Breast epithelium (tissue), 4 donors: ENCODE measurements around the gene ACTN4. TPM values are rescaled to one million over a fixed set of nuclear protein-coding genes. Genes with fewer than 3 reads are reported as not detected.

Source experiments
- DNase-seq, 2 donors: peaks; one replicate each; pipeline ENCODE4 v3.0.0-alpha.2; 2019; ENCODE audit warnings: low spot score in 2 of 2
- H3K27ac ChIP-seq, 2 donors: fragments of 200-600 bp; sonication (generic) in 1 of 2; one replicate each; pipeline ENCODE4 v1.5.1; 2016 to 2019; ENCODE audit warnings: mild to moderate bottlenecking in 1 of 2
- H3K27me3 ChIP-seq, 2 donors: fragments of 200-600 bp; sonication (generic) in 1 of 2; one replicate each; pipeline versions ENCODE4 v1.5.1 to v1.6.0; 2017 to 2019; ENCODE audit warnings: control low read depth in 1 of 2, mild to moderate bottlenecking in 1 of 2
- H3K36me3 ChIP-seq: fragments of 200-600 bp; one replicate; pipeline ENCODE4 v1.5.1; 2019
- H3K4me1 ChIP-seq, 2 donors: fragments of 200-600 bp; sonication (generic); one replicate each; pipeline ENCODE4 v1.5.1; 2016 to 2019; ENCODE audit warnings: control low read depth in 1 of 2
- H3K4me3 ChIP-seq, 3 donors: fragments of 200-600 bp; sonication (generic); 1 replicate in 2 of 3; 2 replicates in 1 of 3; pipeline ENCODE4 v1.5.1; 2016 to 2019; ENCODE audit warnings: mild to moderate bottlenecking in 3 of 3, moderate library complexity in 2 of 3
- H3K9me3 ChIP-seq, 2 donors: fragments of 200-600 bp; sonication (generic) in 1 of 2; one replicate each; pipeline ENCODE4 v1.5.1; 2016 to 2019; ENCODE audit warnings: control low read depth in 1 of 2
- POLR2A ChIP-seq: fragments of 450-650 bp; IDR thresholded peaks from one replicate; pipeline ENCODE4 v1.6.1; 2016; ENCODE audit warnings: antibody characterized with exemption, mild to moderate bottlenecking, moderate library complexity
- POLR2AphosphoS5 ChIP-seq, 3 donors: sonication (generic); formaldehyde crosslinking; IDR thresholded peaks; one replicate each; pipeline ENCODE4 v1.6.1; 2017; ENCODE audit warnings: antibody characterized with exemption in 3 of 3
- intact Hi-C: fragments of 100-400 bp; cut with DNase I; formaldehyde crosslinking; loops from one replicate; pipeline ENCODE4 v1.15.1; 2023; ENCODE audit warnings: low total_unique reads
- total RNA-seq, 3 donors: library from RNA; depleted of rRNA; stranded (reverse); fragments of >200 nt; gene quantifications; one replicate each; pipeline ENCODE4 v1.1.0, GENCODE V29; 2016
- TF ChIP-seq, protein P1 (sequence below), 3 donors: fragments of 450-650 bp; IDR thresholded peaks; one replicate each; pipeline ENCODE4 v1.5.1; 2016 to 2017; ENCODE audit warnings: antibody characterized with exemption in 3 of 3, mild to moderate bottlenecking in 3 of 3, moderate library complexity in 3 of 3

Gene ACTN4
- total RNA-seq, 3 donors from 2014 or later: 182 to 296 (median 269) TPM

DNA sequence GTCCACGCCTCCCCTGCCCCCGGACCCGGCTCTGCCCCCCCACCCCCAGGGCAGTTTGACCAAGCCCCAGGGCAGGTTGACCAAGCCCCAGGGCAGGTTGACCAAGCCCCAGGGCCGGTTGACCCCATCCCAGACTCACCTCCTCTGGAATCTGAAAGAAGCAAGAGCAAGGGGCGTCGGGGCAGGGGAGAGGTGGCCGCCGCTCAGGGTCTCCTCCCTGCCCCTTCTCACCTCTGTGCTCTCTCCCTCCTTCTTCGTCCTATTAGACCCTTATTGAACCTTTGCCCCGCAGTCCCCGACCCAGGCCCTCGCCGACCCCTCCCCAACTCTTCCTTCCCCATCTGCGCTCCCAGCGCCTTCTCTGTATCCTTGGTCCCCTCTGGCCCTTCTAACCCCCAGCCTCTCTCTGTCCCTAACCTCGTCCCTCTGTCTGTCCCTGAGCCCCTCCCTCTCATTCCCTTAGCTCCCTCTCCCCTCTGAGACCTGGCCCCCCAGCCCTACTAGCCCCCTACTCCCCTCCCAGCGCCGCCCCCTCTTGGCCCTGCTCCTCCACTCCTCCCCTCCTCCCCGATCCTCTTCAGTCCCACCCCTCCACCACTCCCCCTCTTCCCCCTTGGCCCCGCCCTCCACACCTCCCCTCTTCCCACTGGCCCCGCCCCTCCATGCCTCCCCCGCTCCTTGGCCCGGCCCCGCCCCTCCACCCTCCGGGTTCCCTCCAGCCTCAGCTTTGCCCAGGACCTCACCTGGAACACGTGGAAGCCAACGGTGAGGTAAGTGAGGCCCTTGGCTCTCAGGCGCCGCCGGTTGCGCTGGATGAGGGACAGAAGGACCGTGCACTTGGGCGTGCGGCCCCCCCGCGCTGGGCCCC, 89.2 kb downstream of the ACTN4 start:
- Histone ChIP-seq H3K4me3 (peak overlapping the region; percentile 29 to 65 (median 55)), H3K27ac (peak overlapping the region; percentile 76 to 80), H3K4me1 (peaks cover 0 to 2% of the 10 kb centered on the region in 2 donors), H3K9me3 (no peaks in the 10 kb centered on the region), H3K27me3 (no peaks in the 10 kb centered on the region), H3K36me3 (no peaks in the 10 kb centered on the region)
- TF ChIP-seq POLR2AphosphoS5 (IDR thresholded peaks at IDR 0.05) (no peak), POLR2A (no peak)
- TF ChIP-seq, protein P1, sequence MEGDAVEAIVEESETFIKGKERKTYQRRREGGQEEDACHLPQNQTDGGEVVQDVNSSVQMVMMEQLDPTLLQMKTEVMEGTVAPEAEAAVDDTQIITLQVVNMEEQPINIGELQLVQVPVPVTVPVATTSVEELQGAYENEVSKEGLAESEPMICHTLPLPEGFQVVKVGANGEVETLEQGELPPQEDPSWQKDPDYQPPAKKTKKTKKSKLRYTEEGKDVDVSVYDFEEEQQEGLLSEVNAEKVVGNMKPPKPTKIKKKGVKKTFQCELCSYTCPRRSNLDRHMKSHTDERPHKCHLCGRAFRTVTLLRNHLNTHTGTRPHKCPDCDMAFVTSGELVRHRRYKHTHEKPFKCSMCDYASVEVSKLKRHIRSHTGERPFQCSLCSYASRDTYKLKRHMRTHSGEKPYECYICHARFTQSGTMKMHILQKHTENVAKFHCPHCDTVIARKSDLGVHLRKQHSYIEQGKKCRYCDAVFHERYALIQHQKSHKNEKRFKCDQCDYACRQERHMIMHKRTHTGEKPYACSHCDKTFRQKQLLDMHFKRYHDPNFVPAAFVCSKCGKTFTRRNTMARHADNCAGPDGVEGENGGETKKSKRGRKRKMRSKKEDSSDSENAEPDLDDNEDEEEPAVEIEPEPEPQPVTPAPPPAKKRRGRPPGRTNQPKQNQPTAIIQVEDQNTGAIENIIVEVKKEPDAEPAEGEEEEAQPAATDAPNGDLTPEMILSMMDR (IDR thresholded peaks at IDR 0.05): no peak
- DNase-seq: peak; percentile 75 to 77
- intact Hi-C loops: no loop called here

DNA sequence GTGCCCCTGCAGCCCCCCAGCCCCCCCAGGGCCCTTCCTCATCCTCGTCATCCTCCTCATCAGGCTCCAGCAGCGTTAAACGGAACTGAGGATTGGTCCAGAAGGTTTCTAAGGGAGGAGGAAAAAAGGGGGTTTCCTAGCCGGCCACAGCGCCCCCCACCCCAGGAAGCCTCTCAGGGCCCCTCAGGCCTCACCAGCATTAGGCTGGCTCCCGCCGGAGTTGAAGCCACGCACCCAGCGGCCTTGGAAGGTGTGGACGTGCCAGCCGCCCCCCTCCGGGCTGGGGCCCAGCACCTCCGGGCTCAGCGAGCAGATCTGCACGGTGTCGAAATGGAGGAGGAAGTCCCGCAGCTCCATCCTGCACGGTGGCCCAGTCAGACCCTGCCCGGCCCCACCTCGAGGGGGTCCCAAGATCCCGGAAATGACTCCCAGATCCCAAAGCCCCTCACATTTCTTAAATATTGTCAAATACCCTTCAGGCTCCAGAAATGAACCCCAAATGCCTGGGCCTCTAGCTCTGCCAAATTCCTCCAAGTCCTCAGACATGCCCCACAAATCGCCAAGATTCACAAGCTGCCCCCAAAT, 89.9 kb downstream of the ACTN4 start:
- Histone ChIP-seq H3K4me1 (peaks cover 0 to 2% of the 10 kb centered on the region in 2 donors), H3K4me3 (peak overlapping the region in 2 of 3 donors; percentile 55 to 65), H3K36me3 (no peaks in the 10 kb centered on the region), H3K27ac (peak overlapping the region in 1 of 2 donors; percentile 38), H3K27me3 (no peaks in the 10 kb centered on the region), H3K9me3 (no peaks in the 10 kb centered on the region)
- DNase-seq: no peak
- TF ChIP-seq, protein P1 (IDR thresholded peaks at IDR 0.05): no peak
- TF ChIP-seq POLR2AphosphoS5 (IDR thresholded peaks at IDR 0.05): no peak
- intact Hi-C loops: no loop called here

DNA sequence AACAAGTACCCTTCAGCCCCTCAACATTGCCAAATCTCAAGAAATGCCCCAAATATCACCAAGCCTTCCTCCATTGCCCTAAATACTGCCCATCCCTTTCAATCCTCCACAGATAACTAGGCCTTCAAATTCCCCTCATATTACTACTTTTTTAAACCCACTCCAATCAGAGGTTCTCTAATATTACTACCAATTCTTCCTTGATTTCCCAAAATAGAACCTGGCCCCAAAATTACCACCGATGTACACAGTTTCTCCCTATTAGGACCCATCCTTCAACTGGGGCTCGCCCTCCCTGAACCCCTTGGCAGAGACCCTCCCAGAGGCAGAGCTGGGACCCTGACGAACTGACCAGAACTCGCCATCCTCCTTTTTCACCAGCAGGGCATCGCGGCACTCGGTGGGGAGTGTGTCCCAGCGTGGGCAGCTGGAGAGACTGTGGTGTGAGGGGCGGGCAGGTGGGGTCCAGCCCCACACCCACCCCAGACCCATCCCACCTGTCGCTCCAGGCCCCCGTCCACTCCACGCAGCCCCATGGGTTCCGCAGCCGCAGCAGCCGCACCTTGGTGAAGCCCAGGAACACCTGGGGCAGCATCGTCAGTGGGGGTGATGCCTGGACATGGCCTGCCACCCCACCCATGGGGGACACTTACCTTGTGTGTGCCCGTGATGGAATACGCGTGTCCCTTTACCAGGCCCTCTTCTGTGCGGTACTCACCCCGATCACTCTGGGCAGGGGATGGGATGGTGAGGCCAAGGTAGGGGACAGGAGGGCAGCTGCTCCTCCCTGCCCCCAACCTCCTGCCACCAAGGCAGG, 90.7 kb downstream of the ACTN4 start:
- H3K27me3 ChIP-seq: no peaks in the 10 kb centered on the region
- H3K4me3 ChIP-seq: no peak overlapping the region
- peaks cover 0 to 2% of the 10 kb centered on the region in 2 donors for H3K4me1 ChIP-seq
- H3K27ac ChIP-seq: no peak overlapping the region
- no peak for DNase-seq
- intact Hi-C loops: no loop called here
- H3K9me3 ChIP-seq: no peaks in the 10 kb centered on the region
- TF ChIP-seq, protein P1 (IDR thresholded peaks at IDR 0.05): no peak
- TF ChIP-seq POLR2AphosphoS5 (IDR thresholded peaks at IDR 0.05) (no peak), POLR2A (no peak)
- H3K36me3 ChIP-seq: no peaks in the 10 kb centered on the region

DNA sequence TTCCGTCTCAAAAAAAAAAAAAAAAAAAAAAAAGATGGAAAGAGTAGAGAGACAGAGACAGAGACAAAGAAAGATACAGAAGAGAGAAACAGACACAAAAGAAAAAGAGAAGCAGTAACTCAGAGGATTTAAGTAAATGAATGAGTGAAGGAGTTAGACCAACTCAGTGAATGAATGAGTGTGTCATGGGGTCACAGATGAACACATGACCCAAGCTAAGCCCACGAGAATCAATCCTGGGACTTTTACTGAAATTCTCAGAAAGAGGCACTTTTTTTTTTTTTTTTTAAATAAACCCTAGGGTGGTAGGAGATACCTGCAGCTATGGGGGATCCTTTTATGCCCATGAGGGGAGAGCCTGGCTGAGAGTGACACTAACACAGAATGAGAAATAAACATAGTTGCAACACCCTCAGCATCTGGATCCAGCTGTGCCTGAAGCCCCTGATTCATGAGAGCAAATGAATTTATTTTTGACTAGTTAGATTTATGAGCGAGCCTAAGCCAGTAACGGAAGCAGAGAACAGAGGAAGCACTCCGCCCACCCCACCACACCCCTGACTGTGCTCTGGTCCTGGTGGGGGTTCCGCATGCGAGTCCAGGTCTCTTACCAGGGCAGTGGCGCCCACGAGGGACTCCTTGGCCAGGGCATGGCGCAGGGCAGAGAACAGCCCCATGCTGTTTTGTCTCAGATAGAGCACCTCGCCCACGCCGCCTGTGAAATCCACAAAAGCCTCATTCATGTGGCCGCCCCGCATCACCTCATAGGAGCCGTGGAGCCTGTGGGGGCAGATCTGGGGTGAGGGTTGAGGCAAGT, 92.2 kb downstream of the ACTN4 start:
- no peak overlapping the region for H3K27ac ChIP-seq
- TF ChIP-seq, protein P1 (IDR thresholded peaks at IDR 0.05): no peak
- TF ChIP-seq POLR2A: no peak
- TF ChIP-seq POLR2AphosphoS5 (IDR thresholded peaks at IDR 0.05): no peak
- H3K4me3 ChIP-seq: no peak overlapping the region
- no peaks in the 10 kb centered on the region for H3K9me3 ChIP-seq
- H3K36me3 ChIP-seq: no peaks in the 10 kb centered on the region
- no peaks in the 10 kb centered on the region for H3K4me1 ChIP-seq
- DNase-seq: no peak
- H3K27me3 ChIP-seq: no peaks in the 10 kb centered on the region
- intact Hi-C loops: no loop called here
